HTR-8/SVneo (cell line): ENCODE measurements around the gene MPPED2.

Source experiments
- DNase-seq: peaks from one replicate; pipeline ENCODE4 v3.0.0; 2011; ENCODE audit warnings: low spot score, mixed read lengths; ENCODE audit not compliant: insufficient read length
- FAIRE-seq: peaks from 2 replicates; lab custom pipeline; 2011; peaks lifted over from hg19 to GRCh38; lab: Jason Lieb, UNC

The MPPED2 gene

DNA sequence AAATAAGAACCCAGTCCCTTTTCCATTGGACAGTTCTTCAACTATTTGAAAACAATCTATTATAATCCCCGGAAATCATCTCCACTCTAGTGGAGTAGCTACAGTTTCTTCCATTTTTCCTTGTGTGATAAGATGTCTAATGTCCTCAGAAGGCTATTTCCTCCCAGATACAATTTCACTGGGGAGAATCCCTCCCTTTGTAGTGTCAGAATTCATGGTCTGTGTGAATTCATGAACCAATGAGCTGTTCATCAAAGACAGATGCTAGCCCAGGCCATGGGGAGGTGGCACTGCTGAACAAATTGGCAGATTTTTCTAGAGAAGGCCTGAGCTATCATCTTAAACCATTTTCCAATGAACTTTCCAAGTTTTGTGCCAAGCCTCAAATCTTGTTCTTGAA is 45.4 kb downstream of the MPPED2 start:
- DNase-seq (no peak), FAIRE-seq (no peak)

DNA sequence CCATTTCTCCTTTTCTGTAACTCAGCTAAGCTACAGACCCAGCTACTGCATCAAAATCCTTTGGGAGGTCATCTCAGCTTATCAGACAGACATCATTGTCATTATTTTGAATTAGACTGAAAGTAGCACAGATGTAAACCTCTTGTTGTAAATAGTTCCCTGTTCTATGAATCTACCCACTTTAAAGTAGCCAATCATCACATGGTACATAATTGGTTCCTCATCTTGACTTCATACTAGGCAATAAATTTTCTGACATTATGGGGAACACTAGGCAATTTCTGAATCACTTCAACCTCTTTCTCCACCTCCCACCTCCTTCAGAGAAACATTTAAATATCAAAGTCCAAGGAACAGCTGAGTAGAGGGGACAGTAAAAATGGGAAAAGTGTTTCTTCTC is 47.9 kb downstream of the MPPED2 start:
- no peak for FAIRE-seq
- no peak for DNase-seq

DNA sequence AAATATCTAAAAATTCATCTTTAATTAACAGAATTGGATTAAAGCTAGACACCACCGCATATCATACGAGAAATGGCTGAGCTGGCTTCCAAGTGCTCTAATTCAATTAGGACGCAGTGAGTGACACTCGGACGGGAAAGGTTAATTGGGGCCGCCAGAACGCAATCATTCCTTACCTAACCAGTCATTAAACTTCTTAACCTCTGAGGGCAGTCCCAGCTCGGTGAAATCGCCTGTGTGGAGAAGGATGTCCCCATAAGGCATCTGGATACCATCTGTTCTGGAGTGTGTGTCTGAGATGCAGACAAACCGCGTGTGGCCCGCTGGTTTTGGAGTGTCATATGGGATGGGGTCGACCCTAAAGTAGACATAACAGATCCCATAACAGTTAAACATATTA is 50.3 kb downstream of the MPPED2 start:
- DNase-seq (no peak), FAIRE-seq (no peak)

DNA sequence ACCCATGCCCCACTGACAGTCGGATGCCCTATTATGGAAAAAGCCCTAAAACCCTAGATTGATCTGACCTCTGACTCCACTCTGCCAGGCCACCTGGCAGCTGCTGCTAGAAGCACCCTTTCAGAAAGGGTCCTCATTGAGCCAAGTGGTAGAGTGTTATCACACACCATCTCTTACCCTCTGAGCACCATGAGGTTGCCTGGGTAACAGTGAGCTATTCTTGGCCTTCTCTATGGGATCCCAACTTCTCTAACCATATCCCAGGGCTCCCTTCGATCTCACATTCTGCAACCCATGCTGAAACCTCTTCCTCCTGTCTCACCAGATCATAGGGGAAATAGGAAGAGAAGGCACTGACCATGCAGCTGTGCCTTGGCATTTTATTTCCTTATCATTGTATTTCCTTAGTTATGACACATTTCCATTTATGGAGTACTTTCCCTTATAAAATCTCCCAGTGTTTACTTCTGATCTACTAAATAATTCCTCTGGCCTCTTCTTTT is 52.7 kb downstream of the MPPED2 start:
- DNase-seq, result no peak
- no peak for FAIRE-seq

DNA sequence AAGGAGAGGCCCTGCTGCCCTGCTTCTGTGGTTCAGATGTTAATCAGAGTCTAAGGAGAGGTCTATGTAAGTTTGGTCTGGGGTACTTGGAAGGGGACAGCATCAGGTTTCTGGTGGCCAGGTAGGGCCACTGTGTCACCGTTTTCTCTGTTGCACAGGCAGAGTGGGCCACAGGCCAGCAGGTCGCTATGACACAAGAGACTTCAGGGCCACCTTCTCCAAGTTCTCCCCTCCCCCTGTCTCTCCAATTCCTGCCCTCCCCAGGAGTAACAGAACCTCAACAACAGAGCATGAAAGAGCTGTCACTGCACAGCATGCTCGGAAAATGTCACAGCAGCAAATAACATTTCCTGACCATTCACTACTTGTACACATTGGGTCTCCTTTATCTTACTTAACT is 58.6 kb downstream of the MPPED2 start:
- FAIRE-seq, result no peak
- DNase-seq, result no peak

DNA sequence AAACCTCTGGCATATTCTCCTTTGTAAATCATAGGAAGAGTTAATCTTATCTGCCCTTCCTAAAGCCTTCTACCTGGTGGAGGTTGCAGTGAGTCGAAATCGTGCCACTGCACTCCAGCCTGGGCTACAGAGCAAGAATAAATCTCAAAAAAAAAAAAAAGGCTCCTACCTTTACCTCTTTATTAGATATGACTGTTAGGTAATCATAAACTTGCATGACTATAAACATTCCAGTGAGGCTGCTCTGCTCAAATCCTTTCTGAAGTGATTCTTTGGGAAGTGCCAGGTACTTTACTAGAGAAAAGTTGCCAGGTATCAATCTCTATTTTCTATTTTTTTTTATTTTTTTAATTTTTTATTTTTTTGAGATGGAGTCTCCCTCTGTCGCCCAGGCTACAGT is 59.6 kb downstream of the MPPED2 start:
- FAIRE-seq (no peak), DNase-seq (no peak)

DNA sequence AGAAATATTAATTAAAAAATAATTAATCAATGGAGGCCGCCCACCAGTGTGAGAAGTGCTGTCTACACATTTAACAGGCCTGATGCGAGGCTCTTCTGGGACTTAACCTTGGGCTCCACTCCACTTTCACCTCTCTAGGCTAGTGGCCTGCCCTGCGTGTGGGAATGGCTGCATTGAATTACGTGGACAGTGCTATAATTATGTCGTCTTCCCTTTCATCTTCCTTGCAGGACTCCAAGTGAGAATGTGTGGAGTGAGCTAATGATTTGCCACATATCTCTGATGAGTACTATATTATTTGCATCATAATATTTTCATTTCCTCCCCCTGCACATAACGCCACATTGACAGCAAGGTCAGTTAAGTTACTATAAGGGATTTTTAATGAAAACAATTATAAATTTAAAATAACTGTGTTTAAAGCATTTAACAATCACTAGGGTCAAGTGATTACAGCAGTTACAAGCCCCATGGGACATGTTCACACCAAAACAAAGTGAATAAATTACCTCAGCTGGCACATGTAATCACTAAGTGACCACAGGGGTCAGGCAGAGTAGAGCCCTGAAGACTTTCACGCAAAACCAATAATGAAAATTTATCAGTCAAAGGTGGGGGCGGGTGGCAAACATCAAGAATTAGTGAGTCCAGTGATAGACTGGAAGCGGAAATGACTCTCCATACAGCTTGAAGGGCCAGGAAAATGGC is 63.5 kb downstream of the MPPED2 start:
- no peak for FAIRE-seq

DNA sequence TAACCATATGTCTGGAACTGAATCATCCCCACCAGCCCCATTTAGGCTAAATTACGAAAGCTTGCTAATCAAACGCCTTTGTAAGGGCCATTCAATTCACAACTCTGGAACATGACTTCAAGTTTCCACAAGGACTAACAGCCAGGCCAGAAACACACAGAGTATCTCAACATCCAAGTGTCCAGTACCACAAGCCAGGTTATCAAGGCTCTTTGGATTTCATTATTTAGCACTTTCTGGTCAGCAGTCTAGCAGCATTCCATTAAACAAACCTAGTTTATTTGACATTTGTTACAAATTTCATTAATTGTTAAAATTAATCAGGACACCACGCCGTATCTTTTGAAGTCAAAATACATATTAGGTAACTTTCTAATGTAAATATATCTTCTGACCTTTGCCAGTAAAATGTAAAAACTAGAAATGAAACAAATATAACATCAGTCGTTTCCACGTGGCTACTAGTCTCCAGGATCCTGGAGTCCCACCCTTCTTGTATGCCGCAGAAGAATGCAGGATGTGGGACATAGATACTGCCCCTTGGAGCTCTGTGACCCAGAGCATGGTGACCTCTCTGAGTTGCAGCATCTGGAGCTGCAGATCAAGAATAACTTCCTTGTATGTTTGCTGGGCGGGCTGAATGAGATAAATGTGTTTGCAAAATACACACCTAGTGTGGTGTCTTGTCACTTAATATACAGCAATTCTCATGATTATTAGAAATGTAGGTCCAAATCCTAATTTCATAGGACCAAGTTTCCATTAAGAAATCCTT is 64.7 kb downstream of the MPPED2 start:
- FAIRE-seq (no peak), DNase-seq (no peak)

More for the DNA sequence above, 63.5 kb downstream of the MPPED2 start:
- DNase-seq, result no peak

DNA sequence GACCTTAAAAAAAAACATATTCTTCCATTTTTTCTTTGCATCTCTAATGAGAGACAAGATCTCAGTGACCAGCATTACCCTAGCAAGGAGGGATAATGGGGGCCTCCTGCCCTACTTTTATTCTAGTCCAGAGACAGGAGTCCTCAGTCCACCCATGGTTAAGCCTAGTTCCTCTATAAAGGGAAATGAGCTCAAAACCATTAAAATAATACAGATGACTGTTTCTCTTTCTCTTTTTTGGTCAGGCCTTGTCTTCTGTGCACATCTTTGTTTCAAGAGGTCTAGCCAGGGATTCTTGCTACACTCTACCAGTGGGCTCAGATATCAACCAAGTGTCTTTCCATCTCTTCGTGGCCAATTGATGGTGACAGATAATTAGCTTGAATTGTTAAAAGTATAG is 73.1 kb downstream of the MPPED2 start:
- no peak for FAIRE-seq
- DNase-seq, result no peak

DNA sequence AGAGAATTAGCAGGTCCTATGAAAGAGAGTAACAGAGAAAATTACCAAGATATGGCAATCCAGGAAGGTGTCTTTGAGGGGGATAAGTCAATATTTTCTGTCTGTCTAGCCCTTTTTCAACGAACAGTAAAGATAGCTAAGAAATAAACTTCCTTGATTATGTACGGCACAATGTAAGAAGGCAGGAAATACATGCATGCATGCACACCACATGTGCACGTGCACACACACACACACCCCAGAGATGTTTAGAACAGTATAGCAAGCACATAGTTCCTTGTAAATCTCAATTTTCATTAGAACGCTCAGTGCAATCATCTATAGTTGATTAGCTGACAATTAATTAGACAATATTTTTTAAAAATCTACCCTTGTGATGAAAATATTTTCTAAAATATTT is 74.7 kb downstream of the MPPED2 start:
- FAIRE-seq (no peak), DNase-seq (no peak)

DNA sequence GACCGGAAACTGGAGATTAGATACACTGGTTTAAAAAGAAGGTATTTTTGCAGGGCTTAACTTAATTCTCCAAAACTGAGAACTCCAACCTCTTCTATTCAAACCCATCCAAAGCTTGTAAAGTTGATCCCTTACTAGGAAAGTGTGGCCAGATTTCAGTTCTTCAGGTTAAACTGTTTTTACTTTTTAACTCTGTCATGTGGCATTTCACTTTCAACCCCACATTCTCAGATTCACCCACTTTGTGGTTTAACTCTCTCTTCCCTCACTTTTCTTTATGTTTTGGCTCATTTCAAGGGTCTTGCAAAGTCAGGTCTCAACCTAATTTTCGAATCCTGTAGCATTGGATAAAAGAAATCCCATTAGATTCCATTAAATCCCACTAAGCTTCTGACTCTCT is 75.4 kb downstream of the MPPED2 start:
- DNase-seq (no peak), FAIRE-seq (no peak)

DNA sequence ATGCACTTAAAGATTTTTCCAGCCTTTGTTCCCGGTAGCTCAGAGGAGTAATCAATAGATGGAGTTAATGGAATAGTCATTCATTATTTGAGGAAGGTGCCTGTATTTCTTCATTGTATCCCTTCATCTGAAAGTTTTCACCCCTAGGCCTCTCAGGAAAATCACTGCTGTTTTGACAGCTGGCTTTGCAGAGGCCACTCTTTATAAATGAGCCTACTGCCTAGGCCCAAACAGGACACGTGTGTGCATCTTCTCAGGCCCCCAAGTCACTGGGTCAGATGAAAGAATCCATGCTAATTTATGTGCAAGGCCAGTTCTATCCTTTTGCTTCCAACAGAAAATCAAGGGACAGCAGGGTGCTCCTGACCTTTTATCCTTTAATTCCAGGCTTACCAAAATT is 76.8 kb downstream of the MPPED2 start:
- no peak for FAIRE-seq
- no peak for DNase-seq

DNA sequence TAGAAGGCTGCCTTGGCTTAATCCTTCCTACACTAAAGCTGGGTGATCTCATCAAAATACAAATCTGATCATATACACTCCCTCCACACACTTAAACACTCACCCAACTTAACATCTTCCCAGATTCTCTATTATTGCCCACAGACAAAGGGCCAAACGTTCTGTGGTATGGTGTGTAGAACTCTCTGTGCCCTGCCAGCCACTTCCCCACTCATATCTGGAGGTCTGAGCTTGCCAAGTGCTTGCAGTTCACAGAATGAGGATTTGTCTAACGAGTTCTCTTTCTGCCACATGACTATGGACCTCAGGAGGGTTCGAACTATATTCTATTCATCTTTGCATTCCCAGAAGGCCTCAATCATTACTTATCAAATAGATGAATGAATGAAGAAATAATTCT is 77.6 kb downstream of the MPPED2 start:
- no peak for DNase-seq
- no peak for FAIRE-seq

DNA sequence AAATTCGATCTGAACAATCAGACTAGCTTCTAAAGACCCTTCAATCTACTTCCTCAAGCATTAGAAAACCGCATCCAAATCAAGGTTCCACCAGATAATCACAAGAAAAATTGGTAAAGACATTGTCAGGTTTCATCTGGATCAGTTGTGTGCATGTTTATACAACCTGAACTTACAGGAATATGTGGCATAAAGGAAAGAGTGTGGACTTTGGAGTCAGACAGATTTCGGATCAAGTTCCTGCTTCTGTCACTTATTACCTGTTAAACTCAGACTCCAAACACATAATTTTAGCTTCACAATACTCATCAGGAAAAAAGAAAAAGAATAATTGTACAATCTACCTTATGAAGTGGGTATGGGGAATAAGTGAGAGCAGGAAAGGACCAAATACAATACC is 80.5 kb downstream of the MPPED2 start:
- no peak for FAIRE-seq
- no peak for DNase-seq

DNA sequence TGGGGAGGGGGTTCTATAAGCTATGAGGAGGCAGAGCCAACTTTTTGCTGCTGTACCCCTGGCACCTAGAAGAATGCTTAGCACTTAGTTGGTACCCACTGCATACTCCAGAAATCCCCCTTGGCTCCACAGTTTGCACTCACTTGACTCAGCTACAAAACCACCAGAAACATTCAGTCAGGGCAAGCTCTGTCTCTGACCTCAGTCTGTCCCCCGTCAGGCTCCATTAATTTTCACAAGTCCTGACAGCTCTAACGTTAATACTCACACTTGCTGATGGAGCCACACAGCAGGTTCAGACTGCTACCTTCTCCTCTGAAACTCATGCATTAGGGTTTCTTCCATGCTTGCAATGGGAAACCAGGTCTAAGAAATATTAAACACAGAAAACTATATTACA is 81.7 kb downstream of the MPPED2 start:
- no peak for FAIRE-seq
- no peak for DNase-seq

DNA sequence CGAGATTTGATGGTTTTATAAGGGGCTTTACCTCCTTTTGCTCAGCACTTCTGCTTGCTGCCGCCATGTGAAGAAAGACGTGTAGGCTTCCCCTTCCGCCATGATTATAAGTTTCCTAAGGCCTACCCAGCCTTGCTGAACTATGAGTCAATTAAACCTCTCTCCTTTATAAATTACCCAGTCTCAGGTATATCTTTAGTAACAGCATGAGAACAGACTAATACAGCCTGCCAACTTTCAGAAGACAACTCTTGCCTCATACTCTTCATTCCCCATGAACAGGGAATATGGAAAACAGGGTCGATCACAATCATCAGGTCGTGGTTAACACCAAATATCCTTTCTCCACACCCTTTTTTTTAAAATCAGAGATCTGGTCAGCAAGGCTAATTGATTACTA is 83.0 kb downstream of the MPPED2 start:
- DNase-seq (no peak), FAIRE-seq (no peak)

DNA sequence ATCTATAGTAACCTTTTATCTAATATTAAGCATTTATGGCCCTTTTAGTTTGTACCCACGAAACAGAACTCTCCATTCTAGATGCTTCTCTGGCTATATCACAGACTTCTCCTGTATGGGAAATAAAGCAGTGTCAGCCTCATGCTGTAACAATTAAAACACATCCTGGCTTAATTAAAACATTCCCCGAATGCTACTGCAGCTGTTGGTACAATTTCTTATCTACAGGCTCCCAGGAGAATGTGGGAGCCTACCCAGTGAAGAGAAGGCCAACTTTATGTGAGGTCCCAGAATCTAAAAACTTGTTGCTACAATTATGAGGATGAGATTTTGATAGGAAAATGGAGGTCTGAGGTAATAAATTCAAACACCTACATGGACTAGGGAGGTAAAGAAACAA is 83.8 kb downstream of the MPPED2 start:
- DNase-seq, result no peak
- no peak for FAIRE-seq

DNA sequence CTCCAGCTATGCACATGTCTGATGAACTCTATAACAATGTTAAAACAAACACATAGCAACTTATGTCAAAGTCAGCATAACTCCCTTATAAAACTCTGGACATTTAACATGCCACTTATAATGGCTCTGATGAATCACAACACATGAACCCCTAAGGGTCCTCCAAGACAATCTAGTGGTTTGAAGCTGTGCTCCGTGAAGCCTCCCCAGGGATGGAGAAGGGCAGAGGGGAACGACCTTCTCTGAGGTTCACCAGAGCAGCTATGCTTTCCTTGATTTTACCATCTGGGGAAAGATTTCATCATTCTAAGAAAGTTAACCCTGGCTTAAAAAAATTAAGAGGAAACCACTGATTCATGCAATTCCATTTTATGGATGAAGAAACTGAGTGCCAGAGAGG is 84.4 kb downstream of the MPPED2 start:
- FAIRE-seq, result no peak
- DNase-seq, result no peak

DNA sequence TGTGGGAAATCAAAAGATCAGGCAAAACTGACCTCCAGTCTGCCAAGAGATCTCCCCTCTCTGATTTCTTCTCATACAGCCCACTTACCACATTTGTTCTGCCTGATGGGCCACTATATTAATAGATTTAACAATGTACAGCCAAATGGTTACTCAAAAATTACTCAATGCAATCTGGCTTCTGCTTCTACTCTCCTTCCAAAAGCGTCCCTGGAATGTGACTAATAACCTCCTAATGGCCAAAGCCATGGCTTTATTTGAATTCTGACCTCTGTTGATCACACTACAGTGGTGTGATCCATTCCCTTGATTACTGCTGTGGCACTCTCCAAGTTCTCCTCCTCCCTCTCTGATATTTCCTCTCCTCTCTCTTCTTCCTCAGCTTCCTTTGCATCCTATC is 86.2 kb downstream of the MPPED2 start:
- FAIRE-seq, result no peak

DNA sequence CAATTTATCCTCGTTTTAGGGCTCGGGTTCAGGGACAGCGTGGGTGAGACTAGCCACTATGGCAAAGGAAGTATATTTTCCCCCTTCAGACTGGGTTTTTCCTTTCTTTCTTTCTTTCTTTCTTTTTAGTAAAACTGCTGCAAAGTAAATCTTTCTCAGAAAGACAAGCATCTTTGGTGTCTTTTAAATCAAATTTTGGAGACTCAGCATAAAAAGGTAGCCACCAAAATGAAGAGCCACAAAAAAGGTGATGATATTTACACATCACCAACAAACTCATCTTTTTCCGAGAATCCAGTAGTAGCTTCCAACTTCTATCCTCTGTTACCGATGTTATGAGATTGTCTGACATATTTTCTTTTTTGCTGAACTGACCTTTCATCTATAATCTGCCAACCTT is 88.6 kb downstream of the MPPED2 start:
- FAIRE-seq, result no peak
- no peak for DNase-seq

More for the DNA sequence above, 86.2 kb downstream of the MPPED2 start:
- DNase-seq, result no peak

DNA sequence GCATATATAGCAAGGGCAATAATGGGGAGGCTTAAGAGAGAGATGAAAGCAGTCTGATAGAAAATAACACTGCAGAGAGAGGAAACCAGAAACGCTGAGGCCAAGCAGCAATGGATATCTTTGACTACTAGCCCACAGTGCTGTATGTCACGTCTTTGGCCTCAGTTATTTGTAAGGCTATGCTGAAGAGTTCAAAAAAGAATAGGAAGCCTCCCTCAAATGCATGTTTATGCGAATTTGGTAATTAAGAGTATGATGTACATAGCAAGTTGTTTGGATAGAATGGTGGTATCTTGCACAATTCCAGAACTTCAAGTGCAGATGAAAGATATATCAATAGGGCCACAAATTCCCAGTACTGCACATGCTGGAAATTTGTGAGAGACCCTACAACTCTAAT is 89.2 kb downstream of the MPPED2 start:
- DNase-seq (no peak), FAIRE-seq (no peak)

DNA sequence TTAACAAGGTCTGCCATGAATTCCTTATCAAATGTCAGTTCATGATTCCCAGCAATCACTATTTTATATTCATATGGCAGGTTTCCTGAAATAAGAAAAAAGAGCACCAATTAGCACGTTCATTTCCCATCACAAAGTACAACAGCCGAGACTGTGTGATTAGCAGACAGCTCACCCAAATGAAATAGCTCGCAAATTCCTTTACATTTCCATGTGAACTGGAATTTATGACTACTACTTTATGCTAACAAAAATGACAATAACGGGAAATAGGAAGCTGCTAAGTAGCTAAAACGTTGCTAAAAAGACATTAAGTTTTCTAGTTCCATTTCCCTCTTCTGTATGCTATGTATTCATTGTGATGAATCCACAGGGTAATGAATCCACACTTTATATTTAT is 90.7 kb downstream of the MPPED2 start:
- FAIRE-seq (no peak), DNase-seq (no peak)
